HepG2 (cell line): ENCODE measurements around the gene OR51F1.

ENCODE experiments used
- KDM1A ChIP-seq: IDR thresholded peaks from 2 replicates; pipeline ENCODE4 v1.6.1; 2016; ENCODE audit warnings: missing compliant biosample characterization
- POLR2A ChIP-seq, 2 experiments: IDR thresholded peaks; 2 replicates each; pipeline ENCODE4 v1.6.1; 2011; ENCODE audit warnings: low read depth in 2 of 2, low read length in 2 of 2, mild to moderate bottlenecking in 1 of 2, moderate library complexity in 1 of 2; ENCODE audit not compliant: insufficient read depth in 1 of 2
- POLR2AphosphoS5 ChIP-seq: IDR thresholded peaks from 2 replicates; pipeline ENCODE4 v1.6.1; 2012; ENCODE audit warnings: low read depth, low read length
- SRF ChIP-seq: IDR thresholded peaks from 2 replicates; pipeline ENCODE4 v1.6.1; 2011; ENCODE audit warnings: mild to moderate bottlenecking, low read depth, low read length, moderate library complexity
- ZBTB20 ChIP-seq: sonication (generic); formaldehyde crosslinking; IDR thresholded peaks from 2 replicates; pipeline ENCODE4 v1.8.1; 2023; ENCODE audit warnings: missing genetic modification reagents, low read depth, mild to moderate bottlenecking, borderline replicate concordance
- TF ChIP-seq, protein P1 (sequence below): sonication (generic); formaldehyde crosslinking; IDR thresholded peaks from 2 replicates; pipeline ENCODE4 v1.5.0; 2020; ENCODE audit warnings: mild to moderate bottlenecking, missing genetic modification reagents, moderate library complexity
- TF ChIP-seq, protein P2 (sequence below): IDR thresholded peaks from 2 replicates; pipeline ENCODE4 v1.6.1; 2016; ENCODE audit warnings: missing compliant biosample characterization, missing genetic modification reagents, borderline replicate concordance

DNA sequence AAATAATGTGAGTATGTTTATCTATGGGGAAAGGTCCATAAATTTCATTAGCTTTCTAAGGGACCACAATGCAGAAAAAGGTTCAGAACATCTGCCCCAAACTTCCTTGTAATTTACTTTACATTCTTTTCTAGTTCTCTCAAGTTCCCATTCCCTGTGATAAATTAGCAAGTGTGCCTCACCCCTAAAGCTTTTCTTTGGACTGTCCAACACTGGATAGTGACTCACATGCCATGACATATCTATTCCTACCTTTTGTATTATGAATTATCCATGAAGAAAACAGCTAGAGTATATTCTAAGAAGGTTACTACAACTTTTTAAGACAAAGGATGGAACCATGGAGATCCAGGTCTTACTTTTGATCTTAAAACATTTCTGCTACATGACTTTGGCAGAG is 1.6 kb downstream of the OR51F1 start:
- TF ChIP-seq, protein P1, sequence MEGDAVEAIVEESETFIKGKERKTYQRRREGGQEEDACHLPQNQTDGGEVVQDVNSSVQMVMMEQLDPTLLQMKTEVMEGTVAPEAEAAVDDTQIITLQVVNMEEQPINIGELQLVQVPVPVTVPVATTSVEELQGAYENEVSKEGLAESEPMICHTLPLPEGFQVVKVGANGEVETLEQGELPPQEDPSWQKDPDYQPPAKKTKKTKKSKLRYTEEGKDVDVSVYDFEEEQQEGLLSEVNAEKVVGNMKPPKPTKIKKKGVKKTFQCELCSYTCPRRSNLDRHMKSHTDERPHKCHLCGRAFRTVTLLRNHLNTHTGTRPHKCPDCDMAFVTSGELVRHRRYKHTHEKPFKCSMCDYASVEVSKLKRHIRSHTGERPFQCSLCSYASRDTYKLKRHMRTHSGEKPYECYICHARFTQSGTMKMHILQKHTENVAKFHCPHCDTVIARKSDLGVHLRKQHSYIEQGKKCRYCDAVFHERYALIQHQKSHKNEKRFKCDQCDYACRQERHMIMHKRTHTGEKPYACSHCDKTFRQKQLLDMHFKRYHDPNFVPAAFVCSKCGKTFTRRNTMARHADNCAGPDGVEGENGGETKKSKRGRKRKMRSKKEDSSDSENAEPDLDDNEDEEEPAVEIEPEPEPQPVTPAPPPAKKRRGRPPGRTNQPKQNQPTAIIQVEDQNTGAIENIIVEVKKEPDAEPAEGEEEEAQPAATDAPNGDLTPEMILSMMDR (CRISPR knock-in tag): no peak
- TF ChIP-seq SRF (no peak), POLR2A (IDR thresholded peaks at IDR 0.05; ENCODE audit: insufficient read depth in 1 of 2, low read depth in 2 of 2, low read length in 2 of 2) (no peak), POLR2AphosphoS5 (no peak), ZBTB20 (CRISPR knock-in tag) (no peak), KDM1A (CRISPR knock-in tag) (no peak)
- TF ChIP-seq, protein P2, sequence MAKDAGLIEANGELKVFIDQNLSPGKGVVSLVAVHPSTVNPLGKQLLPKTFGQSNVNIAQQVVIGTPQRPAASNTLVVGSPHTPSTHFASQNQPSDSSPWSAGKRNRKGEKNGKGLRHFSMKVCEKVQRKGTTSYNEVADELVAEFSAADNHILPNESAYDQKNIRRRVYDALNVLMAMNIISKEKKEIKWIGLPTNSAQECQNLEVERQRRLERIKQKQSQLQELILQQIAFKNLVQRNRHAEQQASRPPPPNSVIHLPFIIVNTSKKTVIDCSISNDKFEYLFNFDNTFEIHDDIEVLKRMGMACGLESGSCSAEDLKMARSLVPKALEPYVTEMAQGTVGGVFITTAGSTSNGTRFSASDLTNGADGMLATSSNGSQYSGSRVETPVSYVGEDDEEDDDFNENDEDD (CRISPR knock-in tag): no peak
